HCT116 (cell line): ENCODE results near the gene HECW1. TPM values are rescaled to one million over a fixed set of nuclear protein-coding genes. Genes with fewer than 3 reads are reported as not detected.

Source experiments
- ATAC-seq: fragments of 200-7000 bp; cut with Tn5 transposase; 2 replicates; pipeline ENCODE4 v1.9.1; 2020; ENCODE audit warnings: mild to moderate bottlenecking, moderate library complexity
- BruUV-seq: library from RNA; stranded (reverse); fragments of 400-500 nt; replicated peaks from 2 replicates; lab custom pipeline; 2021; lab: Mats Ljungman, UMichigan
- CTCF ChIA-PET: fragments of 300-600 bp; sonication (Branson Sonifier 250); formaldehyde crosslinking; loops from one replicate; lab custom pipeline; 2021; ENCODE audit warnings: antibody characterized with exemption; lab: Charles Lee
- POLR2A ChIA-PET: fragments of 300-600, 350-600 bp; sonication (Branson Sonifier 250); formaldehyde crosslinking; loops from one replicate; lab custom pipeline; 2021; ENCODE audit warnings: antibody characterized with exemption; lab: Charles Lee
- RAD21 ChIA-PET, 2 experiments: fragments of 300-600 bp; sonication (Branson Sonifier 250); formaldehyde crosslinking; loops; one replicate each; lab custom pipeline; 2023; ENCODE audit warnings: low total read pairs in 2 of 2; ENCODE audit not compliant: uncharacterized antibody in 2 of 2, unreplicated experiment in 2 of 2, low non-redundant PET in 1 of 2; lab: Charles Lee
- DNase-seq: peaks from one replicate; pipeline ENCODE4 v3.0.0-alpha.2; 2010; ENCODE audit warnings: low read depth, low spot score
- H2AFZ ChIP-seq: fragments of 200-600 bp; shearing (Covaris generic), sonication (generic); 2 replicates; pipeline ENCODE4 v1.6.1; 2017; ENCODE audit warnings: low read depth, mixed run types, mixed read lengths, antibody characterized with exemption, low read length; ENCODE audit not compliant: poor library complexity, severe bottlenecking
- H3K27ac ChIP-seq: 2 replicates; pipeline ENCODE4 v1.5.1; 2012; ENCODE audit warnings: low read depth, low read length
- H3K27me3 ChIP-seq: fragments of 200-600 bp; sonication (generic); 2 replicates; pipeline ENCODE4 v1.6.1; 2016; ENCODE audit warnings: mixed run types, low read length, mixed read lengths; ENCODE audit not compliant: insufficient read depth
- H3K36me3 ChIP-seq, 2 experiments: fragments of 200-500 bp in 1 of 2; fragments of 200-600 bp in 1 of 2; sonication (Bioruptor generic) in 1 of 2; sonication (generic) in 1 of 2; 2 replicates each; pipeline versions ENCODE4 v1.5.1 to v1.6.1; 2014 to 2016; ENCODE audit warnings: low read length in 2 of 2, inconsistent platforms in 1 of 2, mixed read lengths in 1 of 2, mixed run types in 1 of 2; ENCODE audit not compliant: insufficient read depth in 2 of 2, control insufficient read depth in 1 of 2
- H3K4me1 ChIP-seq, 2 experiments: fragments of 200-600 bp in 1 of 2; sonication (generic) in 1 of 2; 2 replicates each; pipeline versions ENCODE4 v1.5.1 to v1.6.1; 2012 to 2017; ENCODE audit warnings: low read length in 2 of 2, inconsistent platforms in 1 of 2, mild to moderate bottlenecking in 1 of 2, mixed read lengths in 1 of 2, mixed run types in 1 of 2, moderate library complexity in 1 of 2; ENCODE audit not compliant: insufficient read depth in 2 of 2, control insufficient read depth in 1 of 2
- H3K4me2 ChIP-seq: fragments of 200-600 bp; sonication (generic); 2 replicates; pipeline ENCODE4 v1.6.1; 2017; ENCODE audit warnings: mixed run types, low read length, mixed read lengths
- H3K4me3 ChIP-seq, 2 experiments: fragments of 200-600 bp in 1 of 2; sonication (generic) in 1 of 2; replicated peaks in 1 of 2; 2 replicates each; pipeline ENCODE4 v1.5.1; 2011 to 2016; ENCODE audit warnings: low read length in 2 of 2, control low read depth in 1 of 2, low read depth in 1 of 2, mild to moderate bottlenecking in 1 of 2, mixed read lengths in 1 of 2, mixed run types in 1 of 2
- H3K79me2 ChIP-seq: fragments of 200-600 bp; sonication (generic); 2 replicates; pipeline ENCODE4 v1.6.1; 2017; ENCODE audit warnings: mild to moderate bottlenecking, mixed run types, low read length, moderate library complexity, mixed read lengths; ENCODE audit not compliant: insufficient read depth
- H3K9ac ChIP-seq: fragments of 200-600 bp; sonication (generic); 2 replicates; pipeline ENCODE4 v1.6.1; 2016; ENCODE audit warnings: low read length, mixed read lengths
- H3K9me2 ChIP-seq: fragments of 200-600 bp; sonication (generic), shearing (Covaris generic); 2 replicates; pipeline ENCODE4 v1.6.1; 2017; ENCODE audit warnings: mixed run types, mild to moderate bottlenecking, moderate library complexity; ENCODE audit not compliant: insufficient read depth
- H3K9me3 ChIP-seq, 2 experiments: fragments of 200-500 bp in 1 of 2; fragments of 200-600 bp in 1 of 2; sonication (Bioruptor generic) in 1 of 2; sonication (generic) in 1 of 2; 2 replicates each; pipeline ENCODE4 v1.6.1; 2014 to 2017; ENCODE audit warnings: low read length in 2 of 2, mixed read lengths in 2 of 2, inconsistent platforms in 1 of 2, low read depth in 1 of 2, mild to moderate bottlenecking in 1 of 2, mixed run types in 1 of 2, moderate library complexity in 1 of 2; ENCODE audit not compliant: control insufficient read depth in 1 of 2, insufficient read depth in 1 of 2
- H4K20me1 ChIP-seq: fragments of 200-600 bp; sonication (generic), shearing (Covaris generic); 2 replicates; pipeline ENCODE4 v1.6.1; 2017; ENCODE audit warnings: mixed run types, mild to moderate bottlenecking, moderate library complexity; ENCODE audit not compliant: insufficient read depth
- ATF3 ChIP-seq: IDR thresholded peaks from 2 replicates; pipeline ENCODE4 v1.6.1; 2012
- CEBPB ChIP-seq: IDR thresholded peaks from 2 replicates; pipeline ENCODE4 v1.6.1; 2012; ENCODE audit warnings: low read depth
- CTCF ChIP-seq, 3 experiments: fragments of 200-600 bp in 1 of 3; sonication (generic) in 1 of 3; IDR thresholded peaks in 2 of 3; conservative IDR thresholded peaks in 1 of 3; 2 replicates each; pipeline ENCODE4 v1.5.1; 2012 to 2017; ENCODE audit warnings: low read depth in 2 of 3, low read length in 2 of 3, antibody characterized with exemption in 1 of 3, borderline replicate concordance in 1 of 3, control low read depth in 1 of 3, mild to moderate bottlenecking in 1 of 3, mixed read lengths in 1 of 3, mixed run types in 1 of 3, moderate library complexity in 1 of 3; ENCODE audit not compliant: insufficient read depth in 1 of 3
- EGR1 ChIP-seq: IDR thresholded peaks from 2 replicates; pipeline ENCODE4 v1.6.1; 2012; ENCODE audit warnings: low read depth
- ELF1 ChIP-seq: IDR thresholded peaks from 2 replicates; pipeline ENCODE4 v1.6.1; 2012; ENCODE audit warnings: low read depth, borderline replicate concordance
- EZH2 ChIP-seq: fragments of 200-600 bp; sonication (generic); IDR thresholded peaks from 2 replicates; pipeline ENCODE4 v1.6.1; 2017; ENCODE audit warnings: antibody characterized with exemption, mixed run types
- EZH2phosphoT487 ChIP-seq: fragments of 200-600 bp; IDR thresholded peaks from 2 replicates; pipeline ENCODE4 v1.6.1; 2018; ENCODE audit warnings: antibody characterized with exemption, borderline replicate concordance
- FOSL1 ChIP-seq: IDR thresholded peaks from 2 replicates; pipeline ENCODE4 v1.6.1; 2012; ENCODE audit warnings: low read depth
- JUND ChIP-seq: IDR thresholded peaks from 2 replicates; pipeline ENCODE4 v1.6.1; 2012
- POLR2AphosphoS5 ChIP-seq: IDR thresholded peaks from 2 replicates; pipeline ENCODE4 v1.6.1; 2011; ENCODE audit warnings: mild to moderate bottlenecking, low read depth, low read length, moderate library complexity
- RAD21 ChIP-seq: IDR thresholded peaks from 2 replicates; pipeline ENCODE4 v1.6.1; 2012; ENCODE audit warnings: low read depth, mild to moderate bottlenecking
- SIN3A ChIP-seq: IDR thresholded peaks from 2 replicates; pipeline ENCODE4 v1.6.1; 2012; ENCODE audit warnings: low read depth
- SP1 ChIP-seq: IDR thresholded peaks from 2 replicates; pipeline ENCODE4 v1.6.1; 2012; ENCODE audit warnings: low read depth
- SRF ChIP-seq: IDR thresholded peaks from 2 replicates; pipeline ENCODE4 v1.6.1; 2012; ENCODE audit warnings: low read depth
- TCF7L2 ChIP-seq: IDR thresholded peaks from 2 replicates; pipeline ENCODE4 v1.7.0; 2011; ENCODE audit warnings: borderline replicate concordance, inconsistent platforms; ENCODE audit not compliant: insufficient read depth, insufficient read length; ENCODE audit errors: extremely low read depth
- ZBTB33 ChIP-seq: IDR thresholded peaks from 2 replicates; pipeline ENCODE4 v1.6.1; 2011; ENCODE audit warnings: mild to moderate bottlenecking, low read length, moderate library complexity; ENCODE audit not compliant: insufficient replicate concordance; ENCODE audit errors: extremely low read depth
- intact Hi-C: fragments of 100-400 bp; cut with micrococcal nuclease; formaldehyde crosslinking; loops from 2 replicates; pipeline ENCODE4 v1.10.0; 2022
- total RNA-seq: library from RNA; stranded (reverse); gene quantifications from one replicate; pipeline ENCODE4 v1.2.1, GENCODE V29; 2021; ENCODE audit not compliant: unreplicated experiment
- TF ChIP-seq, protein P1 (sequence below): IDR thresholded peaks from 2 replicates; pipeline ENCODE4 v1.6.1; 2012

The HECW1 gene
- total RNA-seq, 1 experiment from 2014 or later: 5.6 TPM

GRCh38 chr7:43560742-43561330 is 448.4 kb downstream of the HECW1 start:
- no peaks in the 10 kb centered on the region for H3K9me2 ChIP-seq
- RAD21 ChIA-PET: no interaction called here
- no peak overlapping the region for H3K4me2 ChIP-seq
- H3K4me1 ChIP-seq: peaks cover 0 to 5% of the 10 kb centered on the region in 2 experiments; a peak in 1 of 4 replicates
- no peak overlapping the region for H2AFZ ChIP-seq
- no peaks in the 10 kb centered on the region for H3K36me3 ChIP-seq
- DNase-seq: no peak
- H3K9me3 ChIP-seq: no peaks in the 10 kb centered on the region
- no peak overlapping the region for H3K27ac ChIP-seq
- ATAC-seq: no peak
- TF ChIP-seq, protein P1, sequence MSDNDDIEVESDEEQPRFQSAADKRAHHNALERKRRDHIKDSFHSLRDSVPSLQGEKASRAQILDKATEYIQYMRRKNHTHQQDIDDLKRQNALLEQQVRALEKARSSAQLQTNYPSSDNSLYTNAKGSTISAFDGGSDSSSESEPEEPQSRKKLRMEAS: no peak
- no peak for TF ChIP-seq EZH2
- TF ChIP-seq SP1: no peak
- no peak for TF ChIP-seq ATF3
- no peak for TF ChIP-seq POLR2AphosphoS5
- no peak for TF ChIP-seq TCF7L2
- TF ChIP-seq FOSL1: no peak
- TF ChIP-seq RAD21: no peak
- TF ChIP-seq CTCF (IDR thresholded peaks at IDR 0.05 in 2 of 3, conservative IDR thresholded peaks at IDR 0.05 in 1 of 3; ENCODE audit: borderline replicate concordance in 1 of 3, insufficient read depth in 1 of 3, low read depth in 2 of 3, low read length in 2 of 3): no peak
- TF ChIP-seq SRF: no peak
- TF ChIP-seq ZBTB33: no peak
- no peak for TF ChIP-seq EZH2phosphoT487
- TF ChIP-seq EGR1: no peak
- TF ChIP-seq SIN3A: no peak
- no peak for TF ChIP-seq CEBPB
- no peak for TF ChIP-seq ELF1
- no peak for TF ChIP-seq JUND
- TF ChIP-seq, all 23 proteins: peak for 0
- H3K79me2 ChIP-seq: no peaks in the 10 kb centered on the region
- CTCF ChIA-PET: no interaction called here
- no TSS peak for BruUV-seq
- H3K4me3 ChIP-seq: no peak overlapping the region
- H4K20me1 ChIP-seq: no peaks in the 10 kb centered on the region
- POLR2A ChIA-PET: no interaction called here
- intact Hi-C loops: no loop called here
- no peaks in the 10 kb centered on the region for H3K27me3 ChIP-seq
- H3K9ac ChIP-seq: no peak overlapping the region
